MM.1S (cell line): ENCODE results near the gene MAML3.
"Not testable (repeated sequence)": the region's sequence is repeated elsewhere in the genome, so short reads cannot be mapped to it uniquely, and the experiment has no call there.

ENCODE experiments used
- DNase-seq: peaks from one replicate; pipeline ENCODE4 v3.0.0-alpha.2; 2015
- H2AFZ ChIP-seq: fragments of 300-600 bp; sonication (generic); 2 replicates; pipeline ENCODE4 v1.6.0; 2016; ENCODE audit warnings: antibody characterized with exemption, low read length
- H3F3A ChIP-seq: fragments of 300-600 bp; sonication (generic); 2 replicates; pipeline ENCODE4 v1.6.1; 2016; ENCODE audit warnings: mild to moderate bottlenecking, antibody characterized with exemption, low read length, moderate library complexity, mixed read lengths; ENCODE audit not compliant: insufficient read depth
- H3K27ac ChIP-seq: fragments of 300-600 bp; sonication (generic); 2 replicates; pipeline ENCODE4 v1.5.1; 2016; ENCODE audit warnings: mild to moderate bottlenecking, low read length
- H3K27me3 ChIP-seq: fragments of 300-600 bp; sonication (generic); replicated peaks from 2 replicates; pipeline ENCODE4 v1.6.0; 2016; ENCODE audit warnings: low read length; ENCODE audit not compliant: insufficient read depth
- H3K36me3 ChIP-seq: fragments of 300-600 bp; sonication (generic); replicated peaks from 2 replicates; pipeline ENCODE4 v1.6.1; 2016; ENCODE audit warnings: mild to moderate bottlenecking, low read length, mixed read lengths; ENCODE audit not compliant: insufficient read depth
- H3K4me1 ChIP-seq: fragments of 300-600 bp; sonication (generic); 2 replicates; pipeline ENCODE4 v1.6.1; 2016; ENCODE audit warnings: low read length, mixed read lengths
- H3K4me2 ChIP-seq: fragments of 300-600 bp; sonication (generic); 2 replicates; pipeline ENCODE4 v1.6.0; 2016; ENCODE audit warnings: low read depth, low read length
- H3K4me3 ChIP-seq: fragments of 300-600 bp; sonication (generic); 2 replicates; pipeline ENCODE4 v1.5.1; 2016; ENCODE audit warnings: low read length, mixed read lengths
- H3K79me2 ChIP-seq: fragments of 300-600 bp; sonication (generic); 2 replicates; pipeline ENCODE4 v1.6.1; 2016; ENCODE audit warnings: mixed run types, low read length, mixed read lengths
- H3K9ac ChIP-seq: fragments of 300-600 bp; sonication (generic); 2 replicates; pipeline ENCODE4 v1.6.1; 2016; ENCODE audit warnings: low read length, mixed read lengths
- H3K9me2 ChIP-seq: fragments of 300-600 bp; sonication (generic); replicated peaks from 2 replicates; pipeline ENCODE4 v1.6.1; 2016; ENCODE audit warnings: mild to moderate bottlenecking, low read length, mixed read lengths; ENCODE audit not compliant: insufficient read depth
- H3K9me3 ChIP-seq: fragments of 300-600 bp; sonication (generic); replicated peaks from 2 replicates; pipeline ENCODE4 v1.6.1; 2016; ENCODE audit warnings: mild to moderate bottlenecking, low read length, mixed read lengths; ENCODE audit not compliant: insufficient read depth
- H4K20me1 ChIP-seq: fragments of 300-600 bp; sonication (generic); 2 replicates; pipeline ENCODE4 v1.6.1; 2016; ENCODE audit warnings: mild to moderate bottlenecking, low read length, moderate library complexity, mixed read lengths; ENCODE audit not compliant: insufficient read depth
- CTCF ChIP-seq: fragments of 300-600 bp; sonication (generic); IDR thresholded peaks from 2 replicates; pipeline ENCODE4 v1.5.1; 2016; ENCODE audit warnings: antibody characterized with exemption, low read length, mixed read lengths
- EZH2 ChIP-seq: fragments of 300-600 bp; sonication (generic); optimal IDR thresholded peaks from 2 replicates; pipeline ENCODE3; 2017; ENCODE audit warnings: low read depth, mild to moderate bottlenecking, antibody characterized with exemption, low read length, mixed read lengths
- EZH2phosphoT487 ChIP-seq: fragments of 300-600 bp; sonication (generic); IDR thresholded peaks from 2 replicates; pipeline ENCODE4 v1.6.1; 2018; ENCODE audit warnings: antibody characterized with exemption, low read length

MAML3 gene

DNA sequence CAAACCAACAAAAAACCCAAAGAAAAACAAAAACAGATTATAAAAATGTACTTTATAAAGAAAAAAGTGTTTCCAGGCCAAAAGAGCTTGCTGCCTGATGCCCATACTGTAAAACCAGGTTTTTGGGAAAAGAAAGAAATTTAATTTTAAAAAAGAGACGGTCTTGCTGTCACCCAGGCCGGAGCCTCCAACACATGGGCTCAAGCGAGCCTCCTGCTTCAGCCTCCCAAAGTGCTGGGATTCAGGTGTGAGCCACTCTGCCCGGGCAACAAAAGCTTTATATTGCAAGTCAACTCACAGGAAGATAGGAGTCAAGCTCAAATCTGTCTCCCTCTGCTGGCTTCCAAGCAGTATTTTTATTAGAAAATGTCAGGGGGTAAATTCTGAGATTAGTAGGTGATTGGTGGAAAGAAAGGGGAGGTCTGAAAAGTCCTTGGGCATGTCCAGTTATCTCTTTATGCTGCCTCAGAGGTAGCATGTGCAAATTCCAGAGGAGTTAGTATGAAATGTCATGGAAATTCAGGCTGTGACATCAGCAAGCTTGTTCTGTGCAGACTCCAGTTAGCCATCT lies 449.0 kb downstream of the MAML3 start:
- Histone ChIP-seq H2AFZ (no peak overlapping the region), H3K9me3 (no peaks in the 10 kb centered on the region), H3K36me3 (no peaks in the 10 kb centered on the region), H3K27ac (no peak overlapping the region), H3K9me2 (no peaks in the 10 kb centered on the region), H3K27me3 (no peaks in the 10 kb centered on the region), H3F3A (no peaks in the 10 kb centered on the region), H4K20me1 (no peaks in the 10 kb centered on the region), H3K4me1 (no peaks in the 10 kb centered on the region), H3K4me3 (no peak overlapping the region), H3K4me2 (no peak overlapping the region), H3K9ac (no peak overlapping the region), H3K79me2 (no peaks in the 10 kb centered on the region)
- no peak for DNase-seq
- TF ChIP-seq EZH2phosphoT487: no peak
- peak; percentile 26 for TF ChIP-seq CTCF

DNA sequence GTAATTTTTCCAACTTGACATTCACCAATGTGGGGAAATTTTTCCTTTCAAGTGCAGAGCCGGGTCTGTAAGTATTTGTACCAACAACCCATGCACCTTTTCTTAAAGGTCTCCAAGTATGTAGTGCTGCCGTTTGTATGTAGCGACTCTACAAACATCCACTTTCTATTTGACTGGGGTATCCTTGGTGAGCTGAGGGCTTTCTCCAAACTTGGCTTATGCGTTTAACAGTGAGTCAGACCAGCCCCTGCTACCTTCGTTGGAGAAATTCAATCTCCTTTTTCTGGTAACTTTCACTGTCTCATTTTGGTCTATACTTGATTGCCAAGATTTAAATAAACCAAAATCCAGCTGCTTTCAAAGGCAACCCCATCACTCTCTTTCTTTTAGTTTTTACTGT lies 453.4 kb downstream of the MAML3 start:
- Histone ChIP-seq H3K27me3 (no peaks in the 10 kb centered on the region), H3K9me3 (no peaks in the 10 kb centered on the region), H3K9ac (no peak overlapping the region), H3K4me3 (no peak overlapping the region), H3K4me2 (no peak overlapping the region), H3F3A (no peaks in the 10 kb centered on the region), H3K36me3 (no peaks in the 10 kb centered on the region), H2AFZ (no peak overlapping the region), H4K20me1 (no peaks in the 10 kb centered on the region), H3K27ac (no peak overlapping the region), H3K9me2 (no peaks in the 10 kb centered on the region), H3K4me1 (no peaks in the 10 kb centered on the region), H3K79me2 (no peaks in the 10 kb centered on the region)
- TF ChIP-seq EZH2phosphoT487 (no peak), CTCF (no peak), EZH2 (no peak)
- no peak for DNase-seq

DNA sequence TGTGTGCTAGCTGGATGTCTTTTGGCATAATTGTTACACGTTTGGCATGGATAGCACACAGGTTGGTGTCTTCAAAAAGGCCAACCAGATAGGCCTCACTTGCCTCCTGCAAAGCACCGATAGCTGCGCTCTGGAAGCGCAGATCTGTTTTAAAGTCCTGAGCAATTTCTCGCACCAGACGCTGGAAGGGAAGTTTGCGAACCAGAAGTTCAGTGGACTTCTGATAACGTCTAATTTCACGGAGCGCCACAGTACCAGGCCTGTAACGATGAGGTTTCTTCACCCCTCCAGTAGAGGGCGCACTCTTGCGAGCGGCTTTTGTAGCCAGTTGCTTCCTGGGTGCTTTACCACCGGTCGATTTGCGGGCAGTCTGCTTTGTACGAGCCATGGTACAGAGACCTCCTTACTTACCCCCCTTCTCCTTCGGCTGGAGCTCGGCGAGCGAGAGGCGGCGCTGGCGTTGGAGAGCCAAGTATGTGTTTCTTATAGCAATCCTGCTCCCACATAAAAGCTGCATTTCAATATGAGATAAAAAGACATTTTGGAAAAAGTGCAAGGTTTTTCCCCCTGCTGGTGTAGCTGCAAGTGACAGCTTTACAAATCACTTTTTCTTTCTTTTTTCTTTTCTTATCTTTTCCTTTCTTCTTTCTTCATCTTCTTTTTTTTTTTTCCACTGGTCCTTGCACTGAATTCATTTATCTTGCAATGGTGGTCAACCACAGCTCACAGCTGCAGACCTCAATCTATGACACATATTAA lies 455.6 kb downstream of the MAML3 start:
- not testable (repeated sequence) for H3K4me3 ChIP-seq, H3K27ac ChIP-seq, H3K79me2 ChIP-seq, H3K27me3 ChIP-seq, H3K9ac ChIP-seq, H4K20me1 ChIP-seq, H3F3A ChIP-seq, H3K9me3 ChIP-seq, H3K4me2 ChIP-seq, H3K4me1 ChIP-seq, H3K36me3 ChIP-seq, H3K9me2 ChIP-seq, H2AFZ ChIP-seq, DNase-seq

DNA sequence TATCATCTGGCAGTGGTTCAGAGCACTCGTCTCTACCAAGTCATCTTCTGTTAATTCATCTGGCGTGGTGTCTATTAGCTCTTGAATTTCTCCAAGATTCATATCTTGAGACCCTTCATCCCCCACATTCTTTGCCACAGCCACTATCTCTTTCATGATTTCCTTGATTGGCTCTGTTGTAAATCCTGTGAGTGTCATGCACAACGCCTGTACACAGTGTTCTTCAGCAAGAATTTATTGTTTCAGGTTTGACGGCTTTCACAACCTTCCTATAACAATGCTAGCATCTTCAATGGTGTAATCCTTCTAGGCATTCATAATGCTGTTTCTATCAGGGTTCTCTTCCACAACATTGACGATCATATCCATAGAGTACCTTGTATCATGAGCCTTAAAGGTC lies 457.5 kb downstream of the MAML3 start:
- H3K9me3 ChIP-seq: no peaks in the 10 kb centered on the region
- no peaks in the 10 kb centered on the region for H3K4me1 ChIP-seq
- H3K27me3 ChIP-seq: no peaks in the 10 kb centered on the region
- no peaks in the 10 kb centered on the region for H3K36me3 ChIP-seq
- H3F3A ChIP-seq: no peaks in the 10 kb centered on the region
- no peak overlapping the region for H2AFZ ChIP-seq
- no peak overlapping the region for H3K9ac ChIP-seq
- DNase-seq: no peak
- no peak overlapping the region for H3K27ac ChIP-seq
- TF ChIP-seq EZH2phosphoT487: no peak
- H3K9me2 ChIP-seq: no peaks in the 10 kb centered on the region
- H3K79me2 ChIP-seq: no peaks in the 10 kb centered on the region
- H4K20me1 ChIP-seq: no peaks in the 10 kb centered on the region
- H3K4me3 ChIP-seq: no peak overlapping the region
- no peak overlapping the region for H3K4me2 ChIP-seq
